HUES64 (cell line): ENCODE data around the gene NSL1.

Experiments used
- H3K27ac ChIP-seq: 2 replicates; pipeline ENCODE4 v1.7.0; 2013; ENCODE audit warnings: low read depth, low read length, inconsistent platforms
- H3K27me3 ChIP-seq: 2 replicates; pipeline ENCODE4 v1.6.1; 2013; ENCODE audit warnings: mild to moderate bottlenecking, low read length; ENCODE audit not compliant: insufficient read depth
- H3K36me3 ChIP-seq: 2 replicates; pipeline ENCODE4 v1.6.1; 2013; ENCODE audit warnings: mild to moderate bottlenecking, low read length; ENCODE audit not compliant: insufficient read depth
- H3K4me1 ChIP-seq: 2 replicates; pipeline ENCODE4 v1.6.1; 2013; ENCODE audit warnings: mild to moderate bottlenecking, low read length, moderate library complexity; ENCODE audit not compliant: insufficient read depth
- H3K4me3 ChIP-seq: 2 replicates; pipeline ENCODE4 v1.5.1; 2013; ENCODE audit warnings: mild to moderate bottlenecking, low read length, moderate library complexity
- H3K9ac ChIP-seq: 2 replicates; pipeline ENCODE4 v1.6.1; 2013; ENCODE audit warnings: mild to moderate bottlenecking, low read depth, low read length
- H3K9me3 ChIP-seq: 2 replicates; pipeline ENCODE4 v1.6.1; 2013; ENCODE audit warnings: low read depth, low read length; ENCODE audit not compliant: insufficient read depth
- WGBS: fragments of 150-250, 120-280 bp; methylation state at CpG from one replicate; pipeline ENCODE4 v1.1.7; 2013; ENCODE audit warnings: missing lambda C conversion rate; 5-methylcytosine and 5-hydroxymethylcytosine counted together

The NSL1 gene

DNA sequence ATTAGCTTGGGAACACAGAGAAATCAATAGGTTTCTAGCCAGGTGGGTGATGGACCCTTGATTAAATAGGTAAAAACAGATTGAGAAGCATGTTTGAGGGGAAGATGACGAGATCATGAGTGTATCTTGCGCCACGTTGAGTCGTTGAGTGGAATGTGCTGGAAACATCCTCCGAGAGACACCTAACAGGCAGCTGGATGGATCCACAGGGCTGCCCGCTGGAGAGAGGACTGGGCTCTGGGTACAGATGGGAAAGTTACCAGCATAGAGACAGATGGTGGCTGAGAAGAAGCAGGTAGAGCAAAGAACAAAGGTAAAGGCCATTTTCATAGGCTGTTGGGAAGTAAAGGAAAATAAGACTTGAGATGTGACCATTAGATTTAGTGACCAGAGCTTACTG, 107.5 kb downstream of the NSL1 start:
- H3K9ac ChIP-seq: no peak overlapping the region

DNA sequence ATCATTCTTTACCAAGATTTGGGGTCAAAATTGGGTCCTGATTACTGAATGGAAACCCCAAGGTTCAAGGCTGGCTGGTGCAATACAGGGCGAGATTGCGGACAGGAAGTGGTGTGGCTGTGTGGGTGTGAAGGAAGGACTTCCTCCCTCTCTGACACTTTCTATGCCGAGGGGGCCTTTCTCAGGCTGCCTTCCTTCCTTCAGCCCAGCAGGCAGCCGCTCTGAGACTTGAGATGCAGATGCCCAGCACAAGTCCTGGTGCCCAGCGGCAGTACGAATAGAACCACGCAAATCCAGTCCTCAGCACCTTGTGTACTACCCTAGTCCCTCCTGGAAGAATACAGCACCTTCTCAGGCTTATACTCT, 108.2 kb downstream of the NSL1 start:
- H3K4me1 ChIP-seq: no peaks in the 10 kb centered on the region
- H3K27ac ChIP-seq: no peak overlapping the region
- WGBS: 69% methylated on average over 7 of the region's 7 CpGs
- H3K36me3 ChIP-seq: no peaks in the 10 kb centered on the region
- H3K9me3 ChIP-seq: no peaks in the 10 kb centered on the region
- H3K9ac ChIP-seq: no peak overlapping the region
- H3K27me3 ChIP-seq: no peaks in the 10 kb centered on the region
- H3K4me3 ChIP-seq: no peak overlapping the region

More for the DNA sequence above, 107.5 kb downstream of the NSL1 start:
- 95% methylated on average over 6 of the region's 6 CpGs for WGBS
- Histone ChIP-seq H3K4me1 (no peaks in the 10 kb centered on the region), H3K36me3 (no peaks in the 10 kb centered on the region), H3K4me3 (no peak overlapping the region), H3K9me3 (no peaks in the 10 kb centered on the region), H3K27ac (no peak overlapping the region), H3K27me3 (no peaks in the 10 kb centered on the region)

DNA sequence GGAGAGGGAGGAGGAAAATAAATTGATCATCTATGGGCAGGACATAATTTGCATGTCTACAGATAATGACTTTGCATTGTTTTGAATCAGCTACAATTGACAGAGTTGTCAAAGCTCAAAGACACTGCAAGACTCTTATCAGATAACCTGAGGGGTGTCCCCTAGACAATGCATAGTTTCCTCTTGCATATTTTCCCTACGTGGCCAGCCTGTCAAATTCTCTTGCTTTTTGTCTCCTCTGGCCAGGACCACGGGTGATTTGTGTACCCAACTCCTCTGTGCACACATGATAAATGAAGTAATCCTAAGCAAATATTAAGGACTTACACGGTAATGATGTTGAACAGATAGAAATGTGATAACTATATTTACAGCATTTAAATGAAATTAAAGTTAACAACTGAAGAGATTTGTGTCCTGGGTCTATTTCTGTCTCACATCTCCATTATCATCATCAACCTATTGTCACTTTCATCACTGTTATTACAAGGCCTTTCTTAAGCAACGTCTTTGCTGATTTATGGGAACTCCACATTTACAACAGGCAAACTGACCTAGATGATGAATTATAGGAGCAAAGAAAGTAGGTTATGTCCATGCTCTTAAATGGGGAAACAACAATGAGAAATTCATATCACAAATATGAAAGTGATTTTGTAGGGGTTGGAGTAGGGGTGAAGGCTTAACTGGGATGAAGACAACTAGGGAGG, 110.7 kb downstream of the NSL1 start:
- H3K27ac ChIP-seq: no peak overlapping the region
- no peaks in the 10 kb centered on the region for H3K27me3 ChIP-seq
- no peak overlapping the region for H3K4me3 ChIP-seq
- no peaks in the 10 kb centered on the region for H3K4me1 ChIP-seq
- H3K9ac ChIP-seq: no peak overlapping the region
- no peaks in the 10 kb centered on the region for H3K36me3 ChIP-seq
- 60% methylated on average over 3 of the region's 4 CpGs for WGBS
- H3K9me3 ChIP-seq: no peaks in the 10 kb centered on the region

DNA sequence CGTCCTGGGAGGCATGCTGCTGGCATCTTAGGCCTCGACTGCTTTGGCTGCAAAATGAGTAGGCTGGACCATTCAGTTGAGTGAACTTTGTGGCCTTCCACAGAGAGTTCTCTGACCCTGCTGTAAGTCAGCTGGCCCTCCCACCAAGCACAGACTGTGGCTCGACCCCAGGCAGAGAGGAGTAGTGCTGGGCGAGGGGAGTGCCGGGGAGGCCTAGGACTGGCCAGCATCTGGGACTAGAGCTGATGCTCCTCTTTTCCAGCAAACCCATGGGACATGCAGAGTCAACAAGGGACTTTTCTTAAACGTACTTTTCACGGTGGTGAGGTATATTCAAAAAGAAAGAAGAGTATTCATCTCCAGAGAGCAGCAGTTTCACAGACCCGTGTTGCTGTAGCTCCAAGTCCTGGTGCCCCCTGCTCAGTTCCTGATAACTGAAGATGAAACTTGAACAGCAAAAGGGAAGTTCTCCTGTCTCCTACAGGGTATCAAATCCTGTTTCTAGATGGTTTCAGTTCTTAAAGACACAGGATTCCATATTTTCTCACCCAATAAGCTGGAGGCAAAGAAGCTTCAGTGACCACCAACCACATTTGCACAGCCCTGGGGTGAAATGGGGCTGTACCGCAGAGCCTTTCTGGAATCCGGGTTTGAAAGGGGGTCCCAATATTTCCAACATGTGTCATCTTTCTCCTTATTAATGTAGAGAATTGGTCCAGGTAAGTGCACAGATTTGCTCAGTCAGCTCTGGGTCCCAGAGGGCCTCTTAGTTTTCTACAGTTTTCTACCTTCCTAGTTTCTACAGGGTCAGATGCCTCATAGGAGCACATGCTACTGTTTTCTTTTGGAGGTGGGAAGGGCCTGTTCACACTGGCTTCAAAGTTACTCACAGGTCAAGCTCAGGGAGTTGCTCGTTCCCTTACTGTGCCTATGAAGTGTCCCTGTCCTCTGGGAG, 112.8 kb downstream of the NSL1 start:
- H3K4me3 ChIP-seq: no peak overlapping the region
- no peaks in the 10 kb centered on the region for H3K4me1 ChIP-seq
- WGBS: 90% methylated on average over 11 of the region's 11 CpGs
- H3K27me3 ChIP-seq: no peaks in the 10 kb centered on the region
- no peaks in the 10 kb centered on the region for H3K9me3 ChIP-seq
- no peak overlapping the region for H3K9ac ChIP-seq
- H3K27ac ChIP-seq: no peak overlapping the region
- no peaks in the 10 kb centered on the region for H3K36me3 ChIP-seq

DNA sequence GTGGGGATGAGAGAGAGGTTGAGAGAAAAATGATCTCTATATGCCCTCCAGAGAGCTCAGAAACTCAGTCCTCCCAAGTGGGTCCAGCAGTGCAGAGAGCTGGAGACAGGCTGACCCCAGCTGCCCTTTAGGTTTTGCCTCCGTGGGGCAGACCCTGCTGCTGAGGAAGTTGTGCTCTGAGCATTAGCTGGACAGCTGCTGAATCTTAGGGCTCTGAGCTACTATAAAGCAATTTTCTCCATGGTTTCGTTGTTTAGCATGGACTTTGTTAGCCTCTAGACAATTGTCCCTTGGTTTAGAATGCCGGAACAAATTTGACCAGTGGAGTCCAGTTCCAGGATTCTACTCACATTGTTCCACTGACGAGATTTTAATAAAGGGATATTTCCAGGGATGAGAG, 114.0 kb downstream of the NSL1 start:
- no peaks in the 10 kb centered on the region for H3K9me3 ChIP-seq
- H3K4me3 ChIP-seq: no peak overlapping the region
- H3K27me3 ChIP-seq: no peaks in the 10 kb centered on the region
- WGBS: 91% methylated on average over 4 of the region's 4 CpGs
- no peak overlapping the region for H3K9ac ChIP-seq
- H3K27ac ChIP-seq: no peak overlapping the region
- no peaks in the 10 kb centered on the region for H3K36me3 ChIP-seq
- H3K4me1 ChIP-seq: no peaks in the 10 kb centered on the region

DNA sequence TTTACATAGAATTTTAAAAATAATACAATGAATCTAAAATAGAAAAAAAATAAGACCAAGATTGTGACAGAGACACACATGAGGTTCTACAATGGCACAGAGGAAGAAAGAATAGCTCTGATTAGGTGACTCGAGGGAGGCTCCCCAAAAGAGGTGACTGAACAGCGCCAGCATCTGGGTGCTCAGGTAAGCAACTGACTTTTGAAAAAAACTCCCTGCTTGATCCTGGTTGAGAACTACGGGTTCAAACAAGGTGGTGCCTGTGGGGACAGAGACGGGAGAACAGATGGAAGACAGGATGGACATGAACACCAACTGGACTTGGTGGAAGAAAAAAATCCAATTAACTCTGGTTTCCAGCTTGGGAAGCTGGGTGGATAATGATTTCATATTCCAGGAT, 114.4 kb downstream of the NSL1 start:
- no peaks in the 10 kb centered on the region for H3K36me3 ChIP-seq
- H3K9ac ChIP-seq: no peak overlapping the region
- no peaks in the 10 kb centered on the region for H3K9me3 ChIP-seq
- 91% methylated on average over 4 of the region's 4 CpGs for WGBS
- H3K4me1 ChIP-seq: peaks cover under 1% of the 10 kb centered on the region; the same call in 1 of the 2 replicates
- H3K27me3 ChIP-seq: no peaks in the 10 kb centered on the region
- no peak overlapping the region for H3K4me3 ChIP-seq
- H3K27ac ChIP-seq: no peak overlapping the region
